Left ventricle myocardium inferior (tissue), 1 donor: Measurements from ENCODE around the gene NFIB. TPM values are rescaled to one million over a fixed set of nuclear protein-coding genes. Genes with fewer than 3 reads are reported as not detected.

ENCODE experiments used
- DNase-seq: peaks from one replicate; pipeline ENCODE4 v3.0.0-alpha.2; 2020
- H3K27ac ChIP-seq: fragments of 200-600 bp; replicated peaks from 2 replicates; pipeline ENCODE4 v1.8.0; 2021
- H3K27me3 ChIP-seq: fragments of 200-600 bp; 2 replicates; pipeline ENCODE4 v1.8.0; 2021; ENCODE audit warnings: low read depth
- H3K36me3 ChIP-seq: fragments of 200-600 bp; 2 replicates; pipeline ENCODE4 v1.8.0; 2021
- H3K4me1 ChIP-seq: fragments of 200-600 bp; 2 replicates; pipeline ENCODE4 v1.8.0; 2021
- H3K4me3 ChIP-seq: fragments of 200-600 bp; 2 replicates; pipeline ENCODE4 v1.8.0; 2021; ENCODE audit warnings: mild to moderate bottlenecking, moderate library complexity
- H3K9me3 ChIP-seq: fragments of 200-600 bp; replicated peaks from 2 replicates; pipeline ENCODE4 v1.8.0; 2021
- CTCF ChIP-seq: fragments of 200-600 bp; IDR thresholded peaks from 2 replicates; pipeline ENCODE4 v1.8.0; 2021; ENCODE audit warnings: antibody characterized with exemption, mild to moderate bottlenecking, borderline replicate concordance
- intact Hi-C: fragments of 100-400 bp; cut with micrococcal nuclease; formaldehyde crosslinking; loops from one replicate; pipeline ENCODE4 v1.11.0; 2022
- total RNA-seq: library from RNA; stranded (reverse); fragmentation: NEBNext Ultra II Directional; extraction: Animal tissue kit (Norgen Biotek cat#: 25700); gene quantifications from one replicate; pipeline ENCODE4 v1.2.1, GENCODE V29; 2021
- donor health status: DM: no; HTN: yes; CAD: no; lungs with severe emphysema.

NFIB gene
- total RNA-seq, 1 donor from 2014 or later = 110 TPM

- Histone ChIP-seq H3K9me3 (no peaks in the 10 kb centered on the region), H3K27ac (no peak overlapping the region), H3K4me3 (no peak overlapping the region), H3K4me1 (peaks cover 69% of the 10 kb centered on the region), H3K36me3 (no peaks in the 10 kb centered on the region), H3K27me3 (no peaks in the 10 kb centered on the region)
- intact Hi-C loops = no loop called here
- no peak for DNase-seq
- TF ChIP-seq CTCF = no peak
These were observed 128.9 kb downstream of the NFIB start for GRCh38 chr9:14185016-14185415.

GRCh38 chr9:14183001-14183400, 130.9 kb downstream of the NFIB start:
- intact Hi-C loops = no loop called here
- H3K27ac ChIP-seq = no peak overlapping the region
- H3K27me3 ChIP-seq = no peaks in the 10 kb centered on the region
- H3K9me3 ChIP-seq = no peaks in the 10 kb centered on the region
- H3K4me3 ChIP-seq = no peak overlapping the region
- H3K36me3 ChIP-seq = no peaks in the 10 kb centered on the region
- TF ChIP-seq CTCF = no peak
- no peak for DNase-seq
- peaks cover 65% of the 10 kb centered on the region for H3K4me1 ChIP-seq

- Histone ChIP-seq H3K9me3 (no peaks in the 10 kb centered on the region), H3K36me3 (no peaks in the 10 kb centered on the region), H3K27me3 (no peaks in the 10 kb centered on the region), H3K4me3 (peak overlapping the region; percentile 44), H3K4me1 (peaks cover 62% of the 10 kb centered on the region), H3K27ac (peak overlapping the region; percentile 70)
- intact Hi-C loops = no loop called here
- no peak for TF ChIP-seq CTCF
- no peak for DNase-seq
These were observed 132.9 kb downstream of the NFIB start for GRCh38 chr9:14180960-14181537.

- no peak for TF ChIP-seq CTCF
- intact Hi-C loops = no loop called here
- peaks cover 66% of the 10 kb centered on the region for H3K4me1 ChIP-seq
These were observed 133.6 kb downstream of the NFIB start for GRCh38 chr9:14180093-14180959.

GRCh38 chr9:14179449-14179848, 134.5 kb downstream of the NFIB start:
- DNase-seq = no peak
- peaks cover 66% of the 10 kb centered on the region for H3K4me1 ChIP-seq

More at GRCh38 chr9:14180093-14180959, 133.6 kb downstream of the NFIB start:
- H3K27me3 ChIP-seq = no peaks in the 10 kb centered on the region
- H3K4me3 ChIP-seq = peak overlapping the region; percentile 44
- H3K9me3 ChIP-seq = no peaks in the 10 kb centered on the region
- H3K36me3 ChIP-seq = no peaks in the 10 kb centered on the region
- H3K27ac ChIP-seq = peak overlapping the region; percentile 70
- peak; percentile 41 for DNase-seq

More at GRCh38 chr9:14179449-14179848, 134.5 kb downstream of the NFIB start:
- Histone ChIP-seq H3K27ac (peak overlapping the region; percentile 70), H3K4me3 (no peak overlapping the region), H3K9me3 (no peaks in the 10 kb centered on the region), H3K36me3 (no peaks in the 10 kb centered on the region), H3K27me3 (no peaks in the 10 kb centered on the region)
- intact Hi-C loops = no loop called here
- no peak for TF ChIP-seq CTCF
